PC-3 (cell line): ENCODE measurements around the gene PSORS1C2. TPM values are rescaled to one million over a fixed set of nuclear protein-coding genes. Genes with fewer than 3 reads are reported as not detected.

Experiments used
- ATAC-seq: fragments of 200-7000 bp; cut with Tn5 transposase; 2 replicates; pipeline ENCODE4 v1.9.1; 2020; ENCODE audit warnings: mild to moderate bottlenecking, moderate library complexity
- BruUV-seq: library from RNA; stranded (reverse); fragments of 400-500 nt; replicated peaks from 2 replicates; lab custom pipeline; 2021; lab: Mats Ljungman, UMichigan
- CTCF ChIA-PET: fragments of 300-600 bp; sonication (Branson Sonifier 250); formaldehyde crosslinking; loops from one replicate; lab custom pipeline; 2022; ENCODE audit warnings: antibody characterized with exemption; lab: Charles Lee
- POLR2A ChIA-PET: fragments of 300-600 bp; sonication (Branson Sonifier 250); formaldehyde crosslinking; loops from one replicate; lab custom pipeline; 2022; ENCODE audit warnings: antibody characterized with exemption; ENCODE audit not compliant: unreplicated experiment; lab: Charles Lee
- DNase-seq: peaks from one replicate; pipeline ENCODE4 v3.0.0-alpha.2; 2015
- H2AFZ ChIP-seq: fragments of 300-600 bp; sonication (generic); 2 replicates; pipeline ENCODE4 v1.6.0; 2016; ENCODE audit warnings: antibody characterized with exemption, low read length
- H3F3A ChIP-seq: fragments of 300-600 bp; sonication (generic); one replicate; pipeline ENCODE4 v1.6.0; 2017; ENCODE audit warnings: antibody characterized with exemption, low read length, control low read depth, mild to moderate bottlenecking; ENCODE audit not compliant: unreplicated experiment
- H3K27ac ChIP-seq: fragments of 300-600 bp; sonication (generic); 2 replicates; pipeline ENCODE4 v1.5.1; 2016; ENCODE audit warnings: mild to moderate bottlenecking, low read length
- H3K27me3 ChIP-seq: fragments of 300-600 bp; sonication (generic); 2 replicates; pipeline ENCODE4 v1.6.1; 2016; ENCODE audit warnings: low read length, mixed read lengths
- H3K36me3 ChIP-seq: fragments of 300-600 bp; sonication (generic); 2 replicates; pipeline ENCODE4 v1.6.1; 2016; ENCODE audit warnings: low read depth, mixed run types, low read length, mixed read lengths
- H3K4me1 ChIP-seq: fragments of 300-600 bp; sonication (generic); 2 replicates; pipeline ENCODE4 v1.5.1; 2016; ENCODE audit warnings: low read length; ENCODE audit not compliant: insufficient read depth
- H3K4me2 ChIP-seq: fragments of 300-600 bp; sonication (generic); 2 replicates; pipeline ENCODE4 v1.6.0; 2016; ENCODE audit warnings: low read length
- H3K4me3 ChIP-seq: fragments of 300-600 bp; sonication (generic); 2 replicates; pipeline ENCODE4 v1.5.1; 2016; ENCODE audit warnings: mild to moderate bottlenecking, low read length, mixed read lengths
- H3K79me2 ChIP-seq: fragments of 300-600 bp; sonication (generic); 2 replicates; pipeline ENCODE4 v1.6.1; 2017; ENCODE audit warnings: low read length, mixed read lengths
- H3K9ac ChIP-seq: fragments of 300-600 bp; sonication (generic); 2 replicates; pipeline ENCODE4 v1.6.0; 2016; ENCODE audit warnings: mild to moderate bottlenecking, low read length
- H3K9me2 ChIP-seq: fragments of 300-600 bp; sonication (generic); replicated peaks from 2 replicates; pipeline ENCODE4 v1.6.1; 2016; ENCODE audit warnings: mixed run types, low read length, mixed read lengths
- H3K9me3 ChIP-seq: fragments of 300-600 bp; sonication (generic); 2 replicates; pipeline ENCODE4 v1.6.1; 2016; ENCODE audit warnings: low read length, mixed read lengths
- H4K20me1 ChIP-seq: fragments of 300-600 bp; sonication (generic); 2 replicates; pipeline ENCODE4 v1.6.1; 2016; ENCODE audit warnings: low read length, mixed read lengths
- EZH2 ChIP-seq: fragments of 300-600 bp; sonication (generic); IDR thresholded peaks from one replicate; pipeline ENCODE4 v1.6.1; 2017; ENCODE audit warnings: antibody characterized with exemption, mild to moderate bottlenecking, low read length; ENCODE audit not compliant: unreplicated experiment
- EZH2phosphoT487 ChIP-seq: fragments of 300-600 bp; sonication (generic); IDR thresholded peaks from 2 replicates; pipeline ENCODE4 v1.6.1; 2018; ENCODE audit warnings: mild to moderate bottlenecking, antibody characterized with exemption, low read length, borderline replicate concordance
- intact Hi-C: fragments of 100-400 bp; cut with micrococcal nuclease; formaldehyde crosslinking; loops from 2 replicates; pipeline ENCODE4 v1.9.0; 2023
- total RNA-seq: library from RNA; depleted of rRNA; stranded (reverse); fragments of >200 nt; gene quantifications from 2 replicates; pipeline ENCODE4 v1.2.3, GENCODE V29; 2014
- TF ChIP-seq, protein P1 (sequence below): fragments of 300-600 bp; sonication (generic); conservative IDR thresholded peaks from 2 replicates; pipeline ENCODE4 v1.5.1; 2017; ENCODE audit warnings: antibody characterized with exemption, low read depth, mild to moderate bottlenecking, low read length

Gene PSORS1C2
- total RNA-seq, 1 experiment from 2014 or later = not detected

DNA sequence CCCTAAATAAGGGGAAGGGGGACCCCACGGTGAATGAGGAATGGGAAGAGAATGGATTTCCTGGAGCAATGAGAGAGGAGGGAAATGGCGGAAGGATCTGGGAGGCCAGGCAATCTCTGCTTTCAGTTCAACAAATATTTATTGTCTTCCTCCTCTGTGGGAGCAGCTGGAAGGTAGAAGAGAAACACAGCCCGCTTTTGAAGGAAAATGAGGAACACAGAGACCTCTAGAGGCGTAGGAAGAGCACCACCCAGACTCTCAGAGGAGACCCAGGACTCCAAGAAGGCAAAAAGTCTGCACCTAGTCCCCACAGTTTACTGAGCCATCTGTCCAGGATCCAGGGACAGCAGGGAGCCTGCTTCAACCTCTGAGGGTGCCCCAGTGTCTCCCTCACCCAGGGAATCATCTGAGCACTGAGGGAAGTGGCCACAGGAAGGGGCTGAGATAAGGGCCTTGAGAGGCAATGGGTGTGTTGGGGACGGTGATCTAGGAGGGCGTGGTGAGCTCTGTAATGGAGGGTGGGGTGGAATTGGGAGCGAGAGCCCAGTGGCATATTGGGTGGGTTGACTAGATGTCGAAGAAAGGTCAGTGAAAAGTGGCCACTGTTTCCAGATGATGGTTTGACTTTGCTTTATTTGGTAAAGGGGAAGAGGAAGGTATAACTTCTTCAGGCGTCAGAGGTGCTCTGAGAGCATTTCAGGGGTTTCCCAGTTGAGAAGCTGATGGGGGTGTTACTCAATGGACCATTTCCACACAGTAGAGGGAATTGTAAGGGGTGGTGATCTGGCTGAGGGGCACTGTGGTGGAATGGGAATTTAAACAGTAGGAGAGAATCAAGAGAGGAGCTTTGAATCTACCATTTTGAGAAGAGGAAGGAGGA, 23.7 kb downstream of the PSORS1C2 start:
- TF ChIP-seq EZH2phosphoT487 (no peak), EZH2 (no peak)
- TF ChIP-seq, protein P1, sequence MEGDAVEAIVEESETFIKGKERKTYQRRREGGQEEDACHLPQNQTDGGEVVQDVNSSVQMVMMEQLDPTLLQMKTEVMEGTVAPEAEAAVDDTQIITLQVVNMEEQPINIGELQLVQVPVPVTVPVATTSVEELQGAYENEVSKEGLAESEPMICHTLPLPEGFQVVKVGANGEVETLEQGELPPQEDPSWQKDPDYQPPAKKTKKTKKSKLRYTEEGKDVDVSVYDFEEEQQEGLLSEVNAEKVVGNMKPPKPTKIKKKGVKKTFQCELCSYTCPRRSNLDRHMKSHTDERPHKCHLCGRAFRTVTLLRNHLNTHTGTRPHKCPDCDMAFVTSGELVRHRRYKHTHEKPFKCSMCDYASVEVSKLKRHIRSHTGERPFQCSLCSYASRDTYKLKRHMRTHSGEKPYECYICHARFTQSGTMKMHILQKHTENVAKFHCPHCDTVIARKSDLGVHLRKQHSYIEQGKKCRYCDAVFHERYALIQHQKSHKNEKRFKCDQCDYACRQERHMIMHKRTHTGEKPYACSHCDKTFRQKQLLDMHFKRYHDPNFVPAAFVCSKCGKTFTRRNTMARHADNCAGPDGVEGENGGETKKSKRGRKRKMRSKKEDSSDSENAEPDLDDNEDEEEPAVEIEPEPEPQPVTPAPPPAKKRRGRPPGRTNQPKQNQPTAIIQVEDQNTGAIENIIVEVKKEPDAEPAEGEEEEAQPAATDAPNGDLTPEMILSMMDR = peak; percentile 64
- no peaks in the 10 kb centered on the region for H3K9me2 ChIP-seq
- peak overlapping the region; percentile 37 for H2AFZ ChIP-seq
- peak overlapping the region; percentile 84 for H3K4me2 ChIP-seq
- DNase-seq (peak; percentile 72), ATAC-seq (peak; percentile 67)
- ChIA-PET POLR2A (interaction anchor here (0.6 kb wide), 1 partner anchor 28 kb away, joined by 4 read pairs; no protein-coding TSS in a partner anchor), CTCF (interaction anchor here (1.0 to 1.2 kb wide), 2 partner anchors 28 to 201 kb away, joined by 5 to 20 read pairs; partner anchors contain the start of gene VARS2)
- peaks cover 26% of the 10 kb centered on the region for H3K79me2 ChIP-seq
- H3K4me1 ChIP-seq = peaks cover 36% of the 10 kb centered on the region
- peak overlapping the region; percentile 90 for H3K27ac ChIP-seq
- H3F3A ChIP-seq = no peaks in the 10 kb centered on the region
- no peaks in the 10 kb centered on the region for H3K36me3 ChIP-seq
- no peaks in the 10 kb centered on the region for H3K27me3 ChIP-seq
- no peaks in the 10 kb centered on the region for H3K9me3 ChIP-seq
- H3K9ac ChIP-seq = peak overlapping the region; percentile 68
- peak overlapping the region; percentile 62 for H3K4me3 ChIP-seq
- intact Hi-C loops = loop anchor here (1.0 kb wide), 1 partner anchor 21 kb away; no protein-coding TSS in a partner anchor
- TSS peak; percentile 74 for BruUV-seq
- H4K20me1 ChIP-seq = no peaks in the 10 kb centered on the region

DNA sequence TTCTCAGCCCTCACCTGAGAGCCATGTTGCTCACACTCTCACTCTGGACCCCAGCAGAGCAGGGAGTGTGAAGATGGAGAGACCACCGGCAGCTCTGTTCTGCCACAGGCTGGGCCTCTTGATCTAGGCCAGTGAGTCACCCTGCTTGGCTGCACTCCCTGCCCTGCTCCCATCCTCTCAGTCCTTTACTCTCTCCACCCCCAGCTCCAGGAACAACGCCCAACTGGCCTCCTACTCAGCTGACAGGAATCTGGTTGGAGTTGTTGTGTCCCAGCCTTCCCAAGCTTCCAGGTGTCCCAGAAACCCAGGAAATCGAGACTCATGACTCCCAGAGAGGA, 24.4 kb downstream of the PSORS1C2 start, which contains the start of gene PSORS1C1:
Gene PSORS1C1 (plus strand): TSS at position 260 of the 338 bp plus-strand sequence. CDS start 14,833 bp downstream, outside the sequence.
- TF ChIP-seq, protein P1 = no peak
- TF ChIP-seq EZH2phosphoT487 (no peak), EZH2 (no peak)
- H3K27ac ChIP-seq = peak within 1 kb of the TSS; percentile 90
- H3K9me3 ChIP-seq = no peaks in the 10 kb centered on the region
- H3F3A ChIP-seq = no peaks in the 10 kb centered on the region
- POLR2A ChIA-PET = interaction anchor here (0.6 kb wide), 1 partner anchor 246 kb away, joined by 3 read pairs; no protein-coding TSS in a partner anchor
- peak within 1 kb of the TSS; percentile 84 for H3K4me2 ChIP-seq
- ATAC-seq = peak; percentile 98
- H3K79me2 ChIP-seq = peaks cover 26% of the 10 kb centered on the region
- no peaks in the 10 kb centered on the region for H3K9me2 ChIP-seq
- peak within 1 kb of the TSS; percentile 68 for H3K9ac ChIP-seq
- no peaks in the 10 kb centered on the region for H3K36me3 ChIP-seq
- no peaks in the 10 kb centered on the region for H3K27me3 ChIP-seq
- CTCF ChIA-PET = interaction anchor here (0.6 to 1.4 kb wide), 4 partner anchors 12 to 200 kb away, joined by 5 to 20 read pairs (median 5); partner anchors contain the start of gene VARS2
- H3K4me1 ChIP-seq = peaks cover 36% of the 10 kb centered on the region
- H4K20me1 ChIP-seq = no peaks in the 10 kb centered on the region
- TSS peak; percentile 62 for BruUV-seq
- DNase-seq = peak; percentile 97
- intact Hi-C loops = no loop called here
- H2AFZ ChIP-seq = peak within 1 kb of the TSS; percentile 37
- H3K4me3 ChIP-seq = peak within 1 kb of the TSS; percentile 62
